Measurements from ENCODE around the gene CDH13.

DNA sequence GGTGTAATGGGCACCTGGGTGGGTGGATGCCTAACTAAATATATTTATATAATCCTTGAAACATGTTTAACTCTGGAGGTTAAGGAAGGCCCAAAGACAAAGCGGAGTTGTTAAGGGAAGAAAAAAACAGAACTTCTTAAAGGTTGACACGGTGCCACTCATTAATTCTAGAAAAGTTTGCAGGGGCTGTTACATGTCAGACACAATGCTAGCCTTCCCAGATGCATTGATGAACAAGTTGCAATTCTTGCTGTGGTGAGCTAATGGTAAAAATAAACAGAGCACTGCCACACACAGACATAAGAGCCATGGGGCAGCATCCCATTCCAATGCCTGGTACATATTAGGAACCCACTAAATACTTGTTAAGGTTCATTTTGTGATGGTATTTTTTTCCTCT lies 109.5 kb downstream of the CDH13 start:
- TF ChIP-seq SP1 (IDR thresholded peaks at IDR 0.05; ENCODE audit: low read depth, low read length) = no peak
- no peak for TF ChIP-seq EP300 (IDR thresholded peaks at IDR 0.05; ENCODE audit: borderline replicate concordance in 1 of 2, low read depth in 2 of 2, low read length in 2 of 2)
- no peak for TF ChIP-seq NANOG (IDR thresholded peaks at IDR 0.05; ENCODE audit: insufficient read depth, low read depth, low read length, poor library complexity, severe bottlenecking)
- no peak for TF ChIP-seq ZNF274 (IDR thresholded peaks at IDR 0.05; ENCODE audit: borderline replicate concordance, extremely low read depth, low read length)
